HG02884 (cell line): ENCODE measurements around the gene ATG4C.

Experiments used
- ATAC-seq: cut with Tn5 transposase; IDR thresholded peaks from one replicate; pipeline ENCODE4 v1.9.1; 2021; ENCODE audit warnings: mild to moderate bottlenecking, moderate library complexity; ENCODE audit not compliant: unreplicated experiment

The ATG4C gene

GRCh38 chr1:62836856-62837540 is 53.1 kb downstream of the ATG4C start:
- no peak for ATAC-seq

GRCh38 chr1:62840555-62840954 is 56.6 kb downstream of the ATG4C start:
- no peak for ATAC-seq

GRCh38 chr1:62841587-62842169 is 57.7 kb downstream of the ATG4C start:
- ATAC-seq: no peak

GRCh38 chr1:62844030-62844429 is 60.1 kb downstream of the ATG4C start:
- no peak for ATAC-seq

- ATAC-seq: no peak
Measured at GRCh38 chr1:62849031-62849430, 65.1 kb downstream of the ATG4C start.

GRCh38 chr1:62852253-62852652 is 68.3 kb downstream of the ATG4C start:
- no peak for ATAC-seq

GRCh38 chr1:62856960-62857359 is 73.0 kb downstream of the ATG4C start:
- no peak for ATAC-seq

- ATAC-seq: no peak
Measured at GRCh38 chr1:62869217-62869754, 85.4 kb downstream of the ATG4C start.

GRCh38 chr1:62870148-62870547 is 86.2 kb downstream of the ATG4C start:
- ATAC-seq: no peak

- ATAC-seq: no peak
Measured at GRCh38 chr1:62875676-62876075, 91.7 kb downstream of the ATG4C start.

- ATAC-seq: no peak
Measured at GRCh38 chr1:62876535-62876934, 92.6 kb downstream of the ATG4C start.

GRCh38 chr1:62877579-62877978 is 93.6 kb downstream of the ATG4C start:
- no peak for ATAC-seq

- no peak for ATAC-seq
Measured at GRCh38 chr1:62879962-62880361, 96.0 kb downstream of the ATG4C start.

- no peak for ATAC-seq
Measured at GRCh38 chr1:62882201-62883104, 98.5 kb downstream of the ATG4C start.

GRCh38 chr1:62884156-62884740 is 100.3 kb downstream of the ATG4C start:
- ATAC-seq: no peak

GRCh38 chr1:62887799-62888507 is 104.0 kb downstream of the ATG4C start:
- no peak for ATAC-seq

GRCh38 chr1:62891956-62892562 is 108.1 kb downstream of the ATG4C start:
- no peak for ATAC-seq

- no peak for ATAC-seq
Measured at GRCh38 chr1:62897788-62898187, 113.9 kb downstream of the ATG4C start.

GRCh38 chr1:62900566-62900965 is 116.6 kb downstream of the ATG4C start:
- ATAC-seq: no peak

GRCh38 chr1:62901650-62902049 is 117.7 kb downstream of the ATG4C start:
- ATAC-seq: no peak
